NCI-H2107 treated with DMSO at 0.1 percent for 48 hours (cell line): ENCODE data around the gene CEP19.

Experiments
- DNase-seq: peaks from one replicate; lab custom pipeline; 2025; ENCODE audit not compliant: unreplicated experiment; lab: John Stamatoyannopoulos, UW

CEP19 gene

DNA sequence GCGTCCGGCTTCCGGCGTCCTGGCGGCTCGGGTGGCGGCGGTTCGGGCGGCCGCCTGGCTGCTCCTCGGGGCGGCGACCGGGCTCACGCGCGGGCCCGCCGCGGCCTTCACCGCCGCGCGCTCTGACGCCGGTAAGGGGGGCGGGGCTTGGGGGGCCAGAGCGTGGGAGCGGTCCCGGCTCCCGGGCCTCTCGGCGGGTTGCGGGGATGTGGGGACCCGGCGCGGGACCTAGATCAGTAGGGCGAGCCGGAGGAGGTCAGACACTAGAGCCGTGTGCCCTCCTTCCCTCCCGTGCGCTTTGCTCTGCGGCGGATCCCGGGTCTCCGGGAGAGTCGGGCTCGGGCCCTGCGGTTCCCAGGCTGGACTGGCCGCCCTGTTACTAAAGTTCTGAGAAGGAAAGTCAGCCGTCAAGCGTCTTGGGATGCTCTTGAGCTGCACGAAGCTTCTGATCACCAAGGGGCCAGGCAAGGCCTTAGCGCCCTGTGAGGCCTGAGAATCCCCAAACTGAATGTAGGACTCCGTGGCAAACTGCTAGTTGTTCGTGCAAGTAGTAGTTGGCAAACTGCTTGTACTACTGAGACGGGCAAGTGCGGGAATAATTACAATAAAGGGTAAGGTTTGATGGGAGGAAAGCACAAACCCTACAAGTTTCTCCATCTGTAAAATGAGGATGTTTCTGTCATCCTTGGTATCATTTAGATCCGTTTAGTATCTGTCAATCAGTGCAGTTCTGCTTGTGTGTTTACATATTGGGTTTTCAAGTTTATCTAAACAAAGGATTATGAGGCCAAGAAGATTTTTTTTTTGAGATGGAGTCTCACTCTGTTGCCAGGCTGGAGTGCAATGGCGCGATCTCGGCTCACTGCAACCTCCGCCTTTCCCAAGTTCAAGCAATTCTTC is 714 bp upstream of the CEP19 start:
- DNase-seq: peak; percentile 78

DNA sequence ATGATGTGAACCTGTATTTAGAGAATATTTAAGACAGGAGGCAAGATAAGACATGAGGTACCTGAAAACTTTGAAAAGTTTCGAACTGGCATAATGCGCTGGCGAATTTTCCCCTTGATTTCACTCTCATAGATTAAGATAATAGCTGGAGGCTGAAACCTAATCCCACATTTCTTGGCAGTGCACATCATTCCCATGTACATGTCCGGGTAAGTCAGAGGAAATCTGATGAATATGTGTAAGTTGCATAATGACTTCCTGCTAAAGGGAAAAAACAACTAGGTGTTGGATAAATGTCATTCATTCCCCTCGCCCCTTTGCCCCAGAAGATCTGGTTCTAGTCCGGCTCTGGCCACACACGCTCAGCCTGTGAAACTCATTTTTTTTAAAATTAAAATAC is 3.6 kb downstream of the CEP19 start:
- DNase-seq: no peak

DNA sequence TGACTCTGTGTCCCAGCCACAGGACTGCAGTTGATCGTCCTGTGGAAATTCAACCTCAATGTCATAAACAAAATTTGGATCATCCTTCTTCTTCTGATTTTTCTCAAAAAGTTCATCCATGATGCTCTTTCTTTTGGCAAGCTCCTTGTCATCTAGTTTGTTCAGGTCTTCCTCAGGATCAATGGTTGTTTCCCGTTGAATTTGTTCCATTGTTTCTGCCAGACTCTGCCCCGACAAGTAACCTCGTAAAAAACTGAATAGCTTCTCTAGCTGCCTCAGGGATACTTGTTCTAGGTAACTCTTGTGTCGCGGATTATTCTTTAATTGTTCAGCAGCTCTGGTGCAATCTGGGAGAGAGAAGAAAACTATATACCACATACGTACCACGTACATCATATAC is 4.5 kb downstream of the CEP19 start:
- DNase-seq: no peak

DNA sequence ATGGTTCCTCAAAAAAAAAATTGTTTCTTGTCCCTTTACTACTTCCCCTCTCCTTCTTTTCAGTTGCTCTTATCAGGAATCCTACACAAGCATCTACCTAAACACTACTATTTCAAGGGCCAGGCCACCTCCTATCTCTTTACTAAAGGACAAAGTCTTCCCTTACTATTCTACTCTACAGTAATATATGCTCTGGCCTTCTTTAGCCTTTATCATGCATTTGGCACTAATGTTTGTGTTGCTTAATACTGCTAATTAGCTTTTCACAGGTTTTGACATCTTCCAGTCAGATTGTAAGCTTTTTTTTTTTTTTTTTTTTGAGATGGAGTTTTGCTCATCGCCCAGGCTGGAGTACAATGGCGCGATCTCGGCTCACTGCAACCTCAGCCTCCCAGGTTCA is 5.3 kb downstream of the CEP19 start:
- no peak for DNase-seq

DNA sequence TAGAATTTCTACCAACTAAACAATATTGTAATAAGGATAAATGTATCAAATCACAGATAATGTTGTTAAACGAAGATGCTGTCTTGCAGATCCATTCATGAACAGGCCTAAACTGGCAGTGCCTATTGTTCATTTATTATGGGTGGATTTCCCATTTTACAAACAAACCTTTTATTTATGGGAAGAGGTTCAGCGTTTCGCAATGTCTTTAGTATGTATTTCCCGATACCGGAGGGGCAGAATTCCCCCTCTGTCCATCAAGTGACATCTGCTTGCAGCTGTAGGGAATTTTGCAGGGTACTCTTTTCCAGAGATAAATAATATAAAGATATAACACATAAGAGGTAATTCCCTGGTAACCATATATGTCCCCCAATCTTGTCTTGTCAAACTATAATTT is 5.7 kb downstream of the CEP19 start:
- no peak for DNase-seq

DNA sequence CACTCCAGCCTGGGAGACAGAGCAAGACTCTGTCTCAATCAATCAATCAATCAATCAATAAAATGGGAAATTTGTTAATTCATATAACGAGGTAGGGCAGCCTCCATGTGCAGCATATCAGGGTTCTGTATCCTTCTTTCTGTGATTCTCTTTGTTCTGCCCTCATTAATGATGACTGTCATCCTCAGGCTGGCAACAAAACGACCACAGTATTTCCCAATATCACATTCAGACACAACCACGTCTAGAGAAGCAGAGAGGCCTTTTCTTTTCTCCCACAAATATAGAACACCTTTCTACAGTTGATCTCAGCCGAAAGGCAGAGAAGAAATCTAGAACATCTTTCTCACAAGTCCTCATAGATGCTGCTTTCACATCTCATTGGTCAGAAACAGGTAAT is 11.2 kb downstream of the CEP19 start:
- no peak for DNase-seq

DNA sequence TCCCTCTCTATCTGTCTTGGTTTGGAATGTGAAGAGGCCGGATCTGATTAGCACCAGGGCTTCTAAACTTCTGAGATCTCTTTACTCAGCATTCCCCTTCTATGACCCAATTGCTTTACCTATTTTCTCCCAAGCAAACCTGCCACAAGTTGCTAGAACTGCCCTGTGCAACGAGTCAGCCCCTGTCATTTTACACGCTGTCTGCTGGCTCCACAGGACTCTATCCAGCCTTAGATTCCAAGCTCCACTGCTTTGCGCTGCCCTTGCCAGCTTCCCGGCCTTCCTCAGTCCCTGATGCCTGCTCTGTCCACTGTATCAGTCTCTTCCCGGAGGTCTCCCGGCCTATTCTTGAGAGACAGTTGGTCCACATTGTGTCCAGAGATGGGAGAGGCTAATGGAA is 12.3 kb downstream of the CEP19 start:
- no peak for DNase-seq

DNA sequence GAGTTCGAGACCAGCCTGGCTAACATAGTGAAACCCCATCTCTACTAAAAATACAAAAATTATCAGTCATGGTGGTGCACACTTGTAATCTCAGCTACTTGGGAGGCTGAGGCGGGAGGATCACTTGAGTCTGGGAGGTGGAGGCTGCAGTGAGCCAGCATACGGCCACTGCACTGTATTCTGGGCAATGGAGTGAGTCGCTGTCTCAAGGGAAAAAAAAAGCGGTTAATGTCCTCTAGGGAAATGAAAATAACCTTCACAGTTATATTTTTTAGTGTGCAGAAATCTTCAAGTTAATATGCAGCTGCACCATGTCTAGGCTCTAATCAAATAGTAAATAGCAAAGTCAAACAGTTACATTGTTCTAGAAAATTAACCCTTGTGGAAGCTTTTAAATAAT is 14.8 kb downstream of the CEP19 start:
- DNase-seq: no peak

DNA sequence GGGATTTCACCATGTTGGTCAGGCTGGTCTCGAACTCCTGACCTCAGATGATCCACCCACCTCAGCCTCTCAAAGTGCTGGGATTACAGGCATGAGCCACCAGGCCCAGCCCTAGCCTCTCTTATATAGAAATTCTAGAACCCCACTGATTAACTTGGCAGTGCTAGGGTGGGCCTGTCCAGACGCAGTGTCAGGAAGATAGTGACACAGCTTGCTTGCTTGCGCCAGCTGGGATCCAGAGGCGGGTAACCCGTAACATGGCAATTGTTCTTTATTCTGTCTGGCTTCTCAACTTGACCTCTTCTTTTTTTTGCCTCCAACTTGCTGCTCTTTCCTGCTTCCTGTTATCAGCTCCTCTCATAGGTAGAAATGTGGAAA is 16.2 kb downstream of the CEP19 start:
- DNase-seq: no peak

DNA sequence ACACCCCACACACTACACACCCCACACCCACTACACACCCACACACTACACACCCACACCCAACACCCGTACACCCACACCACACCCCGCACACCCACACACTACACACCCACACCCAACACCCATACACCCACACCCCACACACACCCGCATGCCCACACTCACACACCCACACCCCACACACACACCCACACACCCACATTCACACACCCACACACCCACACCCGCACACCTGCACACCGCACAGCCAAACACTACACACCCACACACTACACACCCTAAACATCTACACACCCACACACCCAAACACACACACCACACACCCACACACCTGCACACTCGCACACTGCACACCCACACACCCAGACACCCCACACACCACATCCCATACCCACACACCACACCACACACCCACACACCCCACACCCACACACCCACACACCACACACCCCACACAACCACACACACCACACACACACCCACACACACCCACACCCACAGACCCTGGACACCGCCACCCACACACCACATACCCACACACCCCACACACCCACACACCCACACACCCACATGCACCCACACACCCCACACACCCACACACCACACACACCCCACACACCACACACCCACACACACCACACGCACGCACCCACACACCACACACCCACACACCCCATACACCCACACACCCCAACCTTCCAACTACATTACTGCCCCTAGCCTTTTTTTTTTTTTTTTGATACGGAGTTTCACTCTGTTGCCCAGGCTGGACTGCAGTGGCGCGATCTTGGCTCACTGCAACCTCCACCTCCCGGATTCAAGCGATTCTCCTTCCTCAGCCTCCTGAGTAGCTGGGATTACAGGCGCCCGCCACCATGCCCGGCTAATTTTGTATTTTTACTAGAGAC is 16.9 kb downstream of the CEP19 start:
- no peak for DNase-seq

DNA sequence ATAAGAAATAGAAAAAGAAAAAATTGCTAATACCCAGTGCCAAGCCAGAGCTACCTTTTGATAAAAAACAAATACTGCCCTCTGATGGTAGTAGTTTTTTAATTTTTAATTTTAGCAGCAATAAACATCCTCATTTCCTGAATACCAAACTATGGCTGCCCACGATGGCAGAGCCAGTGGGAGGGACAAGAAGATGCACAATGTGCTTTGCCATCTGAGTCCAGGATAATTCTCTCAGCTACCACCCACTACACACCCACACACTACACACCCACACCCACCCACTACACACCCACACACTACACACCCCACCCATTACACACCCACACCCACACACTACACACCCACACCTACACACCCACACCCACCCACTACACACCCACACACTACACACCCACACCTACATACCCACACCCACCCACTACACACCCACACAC is 17.8 kb downstream of the CEP19 start:
- DNase-seq: peak; percentile 28

DNA sequence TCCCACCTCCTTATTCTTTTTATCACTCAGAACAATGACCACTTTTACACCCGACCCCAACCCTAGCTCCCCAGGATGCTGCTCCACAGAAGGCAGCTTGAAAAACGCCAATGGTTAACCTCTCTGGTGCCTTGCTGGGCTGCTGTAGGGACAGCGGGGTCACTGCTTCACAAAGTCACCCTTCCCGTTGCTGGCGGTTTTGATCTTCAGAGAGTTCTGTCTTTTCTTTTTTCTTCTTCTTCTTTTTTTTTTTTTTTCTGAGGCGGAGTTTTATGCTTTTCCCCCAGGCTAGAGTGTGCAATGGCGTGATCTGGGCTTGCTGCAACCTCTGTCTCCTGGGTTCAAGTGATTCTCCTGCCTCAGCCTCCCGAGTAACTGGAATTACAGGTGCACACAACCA is 20.7 kb downstream of the CEP19 start:
- no peak for DNase-seq

DNA sequence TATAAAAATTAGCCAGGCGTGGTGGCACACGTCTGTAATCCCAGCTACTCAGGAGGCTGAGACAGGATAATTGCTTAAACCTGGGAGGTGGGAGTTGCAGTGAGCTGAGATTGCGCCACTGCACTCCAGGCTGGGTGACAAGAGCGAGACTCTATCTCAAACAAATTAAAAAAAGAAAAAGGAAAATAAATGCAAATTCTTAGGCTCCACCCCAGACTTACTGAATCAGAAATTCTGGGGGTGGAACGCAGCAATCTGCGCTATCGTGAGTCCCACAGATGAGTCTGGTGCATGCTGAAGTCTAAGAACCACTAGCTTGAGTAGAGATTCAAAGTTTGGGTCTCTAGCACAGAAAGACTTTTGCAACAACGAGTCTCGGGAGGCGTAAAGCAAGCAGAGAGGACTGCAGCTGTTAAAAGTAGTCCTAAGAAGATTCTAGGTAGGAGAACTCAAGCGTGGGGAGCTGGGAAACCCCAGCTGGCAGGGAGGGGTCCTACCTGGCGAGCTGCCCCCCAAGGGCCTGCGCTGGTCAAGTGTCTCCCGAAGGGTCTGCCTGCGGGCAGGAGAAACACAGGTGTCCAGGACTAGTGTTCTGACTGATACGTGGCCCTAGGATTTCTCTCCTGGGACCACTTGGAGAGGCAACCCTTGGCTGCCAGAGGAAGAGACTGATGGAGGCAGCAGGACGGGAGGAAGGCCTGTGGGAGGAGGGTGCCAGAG is 21.9 kb downstream of the CEP19 start:
- DNase-seq: no peak

DNA sequence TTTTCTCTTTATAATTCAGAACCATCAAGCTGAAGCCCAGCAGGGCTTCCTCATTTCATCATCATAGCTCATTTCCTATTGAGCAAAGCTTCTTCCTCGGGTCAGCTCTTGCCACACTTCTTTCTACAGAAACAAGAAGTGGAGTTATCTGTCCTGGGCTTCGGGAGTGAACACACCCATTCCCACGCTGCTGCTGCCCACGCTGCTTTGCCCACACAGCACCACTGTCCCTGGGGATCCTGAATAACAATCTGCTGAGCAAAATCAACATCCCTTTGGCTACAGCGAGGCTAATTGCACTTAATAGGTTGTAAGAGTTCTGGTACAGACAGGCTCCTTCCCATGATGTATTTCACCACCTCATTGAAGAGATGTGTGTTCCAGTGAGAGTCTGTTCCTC is 23.7 kb downstream of the CEP19 start:
- DNase-seq: peak; percentile 35

DNA sequence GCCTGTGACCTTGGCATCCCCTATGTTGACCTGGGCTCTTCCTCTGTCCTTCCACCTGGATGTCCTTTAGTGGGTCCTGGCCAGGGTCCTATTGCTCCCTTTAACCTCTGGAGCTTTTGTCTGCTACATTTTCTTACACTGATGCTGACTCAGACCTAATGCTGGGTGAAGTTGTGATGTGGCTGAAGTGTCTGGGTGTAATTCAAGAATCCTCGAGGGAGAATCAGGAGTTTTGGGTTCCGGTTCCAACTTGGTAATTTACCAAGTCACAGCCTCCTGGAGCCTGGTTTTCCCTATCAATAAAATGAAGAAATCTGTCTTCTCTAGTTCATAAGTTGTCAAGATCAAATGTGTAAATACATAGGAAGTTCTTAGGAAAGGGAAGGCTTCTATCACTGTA is 25.6 kb downstream of the CEP19 start:
- peak; percentile 30 for DNase-seq

DNA sequence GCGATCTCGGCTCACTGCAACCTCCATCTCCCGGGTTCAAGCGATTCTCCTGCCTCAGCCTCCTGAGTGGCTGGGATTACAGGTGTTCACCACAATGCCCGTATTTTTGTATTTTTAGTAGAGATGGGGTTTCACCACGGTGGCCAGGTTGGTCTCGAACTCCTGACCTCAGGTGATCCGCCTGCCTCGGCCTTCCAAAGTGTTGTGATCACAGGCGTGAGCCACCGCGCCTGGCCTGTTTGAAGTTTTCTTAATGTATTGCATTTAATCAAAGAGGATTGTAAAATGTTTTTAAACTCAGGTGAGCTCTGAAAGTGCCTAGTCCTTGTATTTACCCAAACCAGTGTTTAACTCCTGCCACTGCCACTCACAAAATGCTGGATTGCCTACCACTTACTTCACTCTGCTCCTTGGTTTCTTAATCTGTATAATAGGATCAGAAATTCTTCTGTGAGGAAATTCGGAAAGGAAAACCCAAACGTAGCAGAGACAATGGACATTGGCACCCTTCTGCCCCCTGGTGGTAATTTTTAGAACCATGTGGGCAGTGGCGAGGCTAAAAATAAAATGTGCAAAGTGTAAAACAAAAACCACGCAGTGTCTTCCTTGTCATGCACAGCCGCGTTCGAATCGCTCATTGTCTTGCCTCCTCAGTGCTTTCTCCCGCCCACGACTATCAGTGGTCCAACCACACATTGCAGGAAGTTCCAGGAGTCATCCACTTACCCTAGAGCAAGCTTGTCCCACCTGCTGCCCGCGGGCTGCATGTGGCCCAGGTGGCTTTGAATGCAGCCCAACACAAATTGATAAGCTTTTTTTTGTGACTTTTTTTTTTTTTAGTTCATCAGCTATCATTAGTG is 27.3 kb downstream of the CEP19 start:
- DNase-seq: peak; percentile 93

DNA sequence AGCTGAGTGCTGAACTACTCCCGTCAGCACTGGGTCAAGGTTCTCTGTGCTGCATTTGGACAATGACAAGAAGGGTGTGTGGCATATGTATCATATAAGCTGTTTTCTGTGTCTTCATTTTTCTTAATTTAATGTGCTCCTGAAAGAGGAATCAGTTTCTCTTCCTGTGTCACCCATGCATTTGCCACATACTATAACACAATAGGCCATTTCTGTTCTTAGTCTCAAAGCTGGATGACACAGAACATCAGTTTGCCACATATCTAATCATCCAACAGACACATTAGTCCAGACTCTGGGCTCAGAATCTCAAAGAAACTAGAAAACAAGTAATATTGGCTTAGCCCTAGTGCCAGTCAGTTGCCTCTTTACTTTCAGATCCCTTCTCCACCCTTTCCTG is 34.1 kb downstream of the CEP19 start:
- no peak for DNase-seq

DNA sequence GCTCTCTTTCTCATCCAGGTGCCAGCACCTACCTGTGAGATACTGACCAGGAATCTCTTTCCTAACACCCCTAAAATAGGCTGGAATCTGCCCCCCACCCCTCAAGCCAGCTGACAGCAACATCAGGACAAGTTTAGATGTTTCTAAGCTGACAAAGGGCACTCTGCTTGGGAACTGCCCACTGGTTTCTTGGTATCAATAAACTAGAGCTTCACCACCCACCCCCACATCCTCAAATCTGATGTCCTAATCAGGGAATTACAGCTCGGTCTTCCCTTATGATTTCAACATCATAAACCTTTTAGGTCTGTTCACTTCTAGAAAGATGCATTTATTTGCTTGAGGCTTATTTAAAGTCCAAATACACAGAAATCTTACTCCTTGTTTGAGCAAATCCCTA is 34.7 kb downstream of the CEP19 start:
- DNase-seq: no peak

DNA sequence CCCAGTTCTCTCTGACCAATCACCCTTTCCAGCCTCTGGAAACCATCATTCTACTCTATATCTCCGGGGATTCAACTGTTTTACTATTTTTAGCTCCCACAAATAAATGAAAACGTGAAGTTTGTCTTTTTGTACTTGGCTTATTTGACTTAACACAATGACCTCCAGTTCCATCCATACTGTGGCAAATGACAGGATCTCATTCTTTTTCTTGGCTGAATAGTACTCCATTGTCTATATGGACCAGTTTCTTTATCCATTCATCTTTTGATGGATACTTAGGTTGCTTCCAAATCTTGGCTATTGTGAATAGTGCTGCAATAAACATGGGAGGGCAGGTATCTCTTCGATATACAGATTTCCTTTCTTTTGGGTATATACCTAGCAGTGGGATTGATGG is 38.4 kb downstream of the CEP19 start:
- no peak for DNase-seq

DNA sequence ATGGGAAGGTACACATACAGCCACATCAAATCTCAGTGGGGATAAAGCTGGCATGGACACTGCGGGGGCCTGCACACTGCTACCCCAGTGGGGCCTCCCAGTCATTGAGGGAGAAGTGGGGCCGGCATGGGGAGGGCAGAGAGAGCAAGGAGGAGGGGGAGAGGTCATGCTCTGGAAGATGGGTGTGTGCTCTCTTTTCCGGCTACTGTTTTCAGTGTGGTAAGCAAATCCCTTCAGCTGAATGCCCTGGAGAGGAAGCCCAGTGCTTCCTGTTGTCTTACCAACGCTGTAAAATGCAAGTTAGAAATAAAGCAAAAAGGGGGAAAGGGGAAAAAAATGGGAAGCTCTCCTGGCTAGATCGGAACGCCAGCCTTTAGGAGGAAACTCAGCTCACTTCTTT is 41.7 kb downstream of the CEP19 start:
- no peak for DNase-seq
